Measurements from ENCODE around the gene C11orf98. TPM values are rescaled to one million over a fixed set of nuclear protein-coding genes. Genes with fewer than 3 reads are reported as not detected.

The C11orf98 gene
- total and polyA plus RNA-seq, 2 of the 13 experiments (the other 11 are each of a cell fraction or from before 2014, with no cell fraction given) = 30.4 to 91.8 TPM

DNA sequence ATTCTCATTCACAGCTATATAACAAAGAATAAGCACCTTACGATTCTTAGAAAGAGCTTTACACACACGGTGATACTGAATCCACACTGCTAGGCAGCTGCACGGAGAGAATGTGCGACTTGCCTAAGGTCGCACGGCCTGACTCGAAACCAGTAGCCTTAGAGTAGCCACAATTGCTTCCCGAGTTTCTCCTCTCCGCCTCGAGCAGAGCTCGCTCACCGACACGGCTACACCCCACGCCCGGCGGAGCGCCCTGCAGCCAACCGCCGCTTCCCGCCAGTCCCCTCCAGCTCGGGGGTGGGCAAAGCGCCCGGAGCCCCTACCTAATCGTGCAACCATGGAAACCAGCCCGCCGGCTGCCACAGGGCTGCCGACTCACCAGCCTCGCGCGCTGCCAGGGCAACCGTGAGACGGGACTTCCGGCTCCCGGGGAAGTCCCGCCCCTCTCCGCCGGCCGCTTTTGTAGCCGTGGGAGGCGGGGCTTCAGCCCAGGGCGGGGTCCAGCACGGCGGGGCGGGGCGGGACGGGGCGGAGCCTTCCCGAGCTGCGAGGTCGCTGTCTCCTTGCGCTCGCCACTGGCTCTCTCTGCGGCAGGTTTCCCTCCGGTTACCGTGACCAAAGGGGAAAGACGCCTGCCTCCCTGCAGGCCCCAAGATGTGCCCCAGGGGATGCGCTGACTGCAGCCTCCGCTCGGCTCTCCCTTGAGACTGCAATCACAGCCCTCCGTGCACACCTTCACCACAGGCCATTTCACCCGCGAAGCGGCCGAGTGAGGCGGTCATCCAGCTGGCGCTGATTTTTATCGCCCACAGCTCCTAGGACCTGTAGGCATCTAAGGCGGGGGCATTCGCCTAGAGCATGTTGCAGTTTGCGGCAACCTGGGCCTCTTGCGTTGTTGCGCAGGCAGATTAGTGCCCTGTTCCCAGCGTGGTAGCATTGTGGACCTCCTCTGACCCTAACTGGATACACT lies 41.2 kb upstream of the C11orf98 start (continued):
- TF ChIP-seq RCOR2 (CRISPR knock-in tag; IDR thresholded peaks at IDR 0.05) (no peak), IKZF4 (CRISPR knock-in tag; IDR thresholded peaks at IDR 0.05; ENCODE audit: borderline replicate concordance, low read depth, not compliant biosample characterization) (peak; percentile 49), ZNF782 (CRISPR knock-in tag; IDR thresholded peaks at IDR 0.05; ENCODE audit: borderline replicate concordance) (no peak), CAMTA2 (CRISPR knock-in tag; IDR thresholded peaks at IDR 0.05; ENCODE audit: borderline replicate concordance) (no peak), ZNF749 (CRISPR knock-in tag; IDR thresholded peaks at IDR 0.05; ENCODE audit: borderline replicate concordance) (no peak), TRIM24 (CRISPR knock-in tag; IDR thresholded peaks at IDR 0.05) (no peak), RBM39 (IDR thresholded peaks at IDR 0.05; ENCODE audit: low read depth, low read length, poor library complexity, severe bottlenecking) (no peak), THAP9 (CRISPR knock-in tag; IDR thresholded peaks at IDR 0.05; ENCODE audit: borderline replicate concordance) (no peak), NR1H2 (CRISPR knock-in tag; IDR thresholded peaks at IDR 0.05; ENCODE audit: borderline replicate concordance, low read depth) (no peak), PTBP1 (IDR thresholded peaks at IDR 0.05; ENCODE audit: low read depth, low read length, poor library complexity, severe bottlenecking) (no peak), ZNF292 (CRISPR knock-in tag; IDR thresholded peaks at IDR 0.05; ENCODE audit: borderline replicate concordance, low read depth) (no peak), KDM1A (CRISPR knock-in tag; IDR thresholded peaks at IDR 0.05) (no peak), ARNT2 (CRISPR knock-in tag; IDR thresholded peaks at IDR 0.05; ENCODE audit: low read depth) (no peak), GATAD1 (CRISPR knock-in tag; IDR thresholded peaks at IDR 0.05) (no peak; the same call in none of the 2 replicates), HMG20B (CRISPR knock-in tag; conservative IDR thresholded peaks at IDR 0.05) (no peak), SOX6 (IDR thresholded peaks at IDR 0.05) (no peak), SOX6 (CRISPR knock-in tag; IDR thresholded peaks at IDR 0.05) (peak; percentile 39), PHB2 (IDR thresholded peaks at IDR 0.05; ENCODE audit: partially characterized antibody) (no peak), ZFP36 (IDR thresholded peaks at IDR 0.05; ENCODE audit: borderline replicate concordance, low read depth, low read length, partially characterized antibody) (no peak), YY1 (IDR thresholded peaks at IDR 0.05; ENCODE audit: insufficient read depth, insufficient replicate concordance, low read depth, low read length) (peak; percentile 32)
- TF ChIP-seq, protein P1, sequence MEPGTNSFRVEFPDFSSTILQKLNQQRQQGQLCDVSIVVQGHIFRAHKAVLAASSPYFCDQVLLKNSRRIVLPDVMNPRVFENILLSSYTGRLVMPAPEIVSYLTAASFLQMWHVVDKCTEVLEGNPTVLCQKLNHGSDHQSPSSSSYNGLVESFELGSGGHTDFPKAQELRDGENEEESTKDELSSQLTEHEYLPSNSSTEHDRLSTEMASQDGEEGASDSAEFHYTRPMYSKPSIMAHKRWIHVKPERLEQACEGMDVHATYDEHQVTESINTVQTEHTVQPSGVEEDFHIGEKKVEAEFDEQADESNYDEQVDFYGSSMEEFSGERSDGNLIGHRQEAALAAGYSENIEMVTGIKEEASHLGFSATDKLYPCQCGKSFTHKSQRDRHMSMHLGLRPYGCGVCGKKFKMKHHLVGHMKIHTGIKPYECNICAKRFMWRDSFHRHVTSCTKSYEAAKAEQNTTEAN (CRISPR knock-in tag; conservative IDR thresholded peaks at IDR 0.05) = no peak
- TF ChIP-seq, protein P2, sequence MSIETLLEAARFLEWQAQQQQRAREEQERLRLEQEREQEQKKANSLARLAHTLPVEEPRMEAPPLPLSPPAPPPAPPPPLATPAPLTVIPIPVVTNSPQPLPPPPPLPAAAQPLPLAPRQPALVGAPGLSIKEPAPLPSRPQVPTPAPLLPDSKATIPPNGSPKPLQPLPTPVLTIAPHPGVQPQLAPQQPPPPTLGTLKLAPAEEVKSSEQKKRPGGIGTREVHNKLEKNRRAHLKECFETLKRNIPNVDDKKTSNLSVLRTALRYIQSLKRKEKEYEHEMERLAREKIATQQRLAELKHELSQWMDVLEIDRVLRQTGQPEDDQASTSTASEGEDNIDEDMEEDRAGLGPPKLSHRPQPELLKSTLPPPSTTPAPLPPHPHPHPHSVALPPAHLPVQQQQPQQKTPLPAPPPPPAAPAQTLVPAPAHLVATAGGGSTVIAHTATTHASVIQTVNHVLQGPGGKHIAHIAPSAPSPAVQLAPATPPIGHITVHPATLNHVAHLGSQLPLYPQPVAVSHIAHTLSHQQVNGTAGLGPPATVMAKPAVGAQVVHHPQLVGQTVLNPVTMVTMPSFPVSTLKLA (IDR thresholded peaks at IDR 0.05) = no peak
- TF ChIP-seq, protein P3, sequence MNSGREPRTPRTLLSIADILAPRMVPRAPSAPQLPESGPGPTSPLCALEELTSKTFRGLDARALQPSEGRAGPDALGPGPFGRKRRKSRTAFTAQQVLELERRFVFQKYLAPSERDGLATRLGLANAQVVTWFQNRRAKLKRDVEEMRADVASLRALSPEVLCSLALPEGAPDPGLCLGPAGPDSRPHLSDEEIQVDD (CRISPR knock-in tag; IDR thresholded peaks at IDR 0.05; ENCODE audit: borderline replicate concordance) = no peak

All from HepG2 (cell line).